T-cell (primary cell): ENCODE data around the gene FOCAD. TPM values are rescaled to one million over a fixed set of nuclear protein-coding genes. Genes with fewer than 3 reads are reported as not detected.
A peak's percentile ranks its signal among the peaks of the same experiment; 100 is the strongest.

Experiments
- ATAC-seq, 4 experiments: fragments of 200-7000 bp in 3 of 4; fragments of 150-1000 bp in 1 of 4; cut with Tn5 transposase; replicated peaks in 1 of 4; 1 replicate in 3 of 4; 2 replicates in 1 of 4; pipeline ENCODE4 v1.10.0; 2021; ENCODE audit warnings: moderate library complexity in 3 of 4, mild to moderate bottlenecking in 2 of 4, moderate number of reproducible peaks in 1 of 4
- CTCF ChIA-PET, 2 donors: fragments of 300-600 bp; sonication (Branson Sonifier 250); formaldehyde crosslinking; loops; one replicate each; lab custom pipeline; 2022; ENCODE audit warnings: antibody characterized with exemption in 2 of 2; lab: Charles Lee
- POLR2A ChIA-PET, 2 donors: fragments of 300-600 bp; sonication (Branson Sonifier 250); formaldehyde crosslinking; loops; one replicate each; lab custom pipeline; 2022; ENCODE audit warnings: antibody characterized with exemption in 2 of 2; lab: Charles Lee
- DNase-seq, 35 experiments: peaks; one replicate each; pipeline versions ENCODE4 v3.0.0 to v3.0.0-alpha.2; 2013 to 2023
- H3K27ac ChIP-seq: one replicate; pipeline ENCODE4 v1.5.1; 2013; ENCODE audit warnings: low read length
- H3K27me3 ChIP-seq, 2 experiments: replicated peaks in 1 of 2; 1 replicate in 1 of 2; 2 replicates in 1 of 2; pipeline versions ENCODE4 v1.6.1 to v1.7.0; 2013; ENCODE audit warnings: low read length in 1 of 2, mixed read lengths in 1 of 2; ENCODE audit not compliant: control insufficient read depth in 2 of 2, insufficient read depth in 2 of 2; ENCODE audit errors: extremely low read depth in 1 of 2
- H3K36me3 ChIP-seq, 2 donors: 1 replicate in 1 of 2; 2 replicates in 1 of 2; pipeline versions ENCODE4 v1.6.1 to v1.7.0; 2013; ENCODE audit warnings: low read length in 1 of 2; ENCODE audit not compliant: control insufficient read depth in 2 of 2, insufficient read depth in 1 of 2; ENCODE audit errors: extremely low read depth in 1 of 2
- H3K4me1 ChIP-seq, 2 experiments: 1 replicate in 1 of 2; 2 replicates in 1 of 2; pipeline versions ENCODE4 v1.6.1 to v1.7.0; 2013; ENCODE audit warnings: low read length in 2 of 2, mixed read lengths in 1 of 2; ENCODE audit not compliant: insufficient read depth in 2 of 2, control insufficient read depth in 1 of 2; ENCODE audit errors: extremely low read depth in 1 of 2
- H3K4me3 ChIP-seq, 2 donors: 1 replicate in 1 of 2; 2 replicates in 1 of 2; pipeline versions ENCODE4 v1.5.1 to v1.7.0; 2013; ENCODE audit warnings: mild to moderate bottlenecking in 2 of 2, low read length in 1 of 2, moderate library complexity in 1 of 2; ENCODE audit not compliant: control insufficient read depth in 1 of 2; ENCODE audit errors: extremely low read depth in 1 of 2
- H3K9me3 ChIP-seq: 2 replicates; pipeline ENCODE4 v1.7.0; 2013
- H3K27ac Mint-ChIP-seq, 2 donors: one replicate each; pipeline ENCODE4 v1.8.0; 2020 to 2021; ENCODE audit warnings: mild to moderate bottlenecking in 2 of 2, mixed read lengths in 2 of 2
- H3K27me3 Mint-ChIP-seq, 2 donors: one replicate each; pipeline ENCODE4 v1.8.0; 2021 to 2022; ENCODE audit warnings: mixed read lengths in 2 of 2
- H3K36me3 Mint-ChIP-seq: one replicate; pipeline ENCODE4 v1.8.0; 2021; ENCODE audit warnings: mixed read lengths
- H3K4me1 Mint-ChIP-seq, 3 donors: one replicate each; pipeline ENCODE4 v1.8.0; 2020 to 2022; ENCODE audit warnings: mixed read lengths in 3 of 3, mild to moderate bottlenecking in 1 of 3
- H3K4me3 Mint-ChIP-seq, 3 donors: one replicate each; pipeline ENCODE4 v1.8.0; 2020 to 2022; ENCODE audit warnings: mild to moderate bottlenecking in 3 of 3, mixed read lengths in 3 of 3, moderate library complexity in 3 of 3
- H3K9me3 Mint-ChIP-seq, 3 donors: one replicate each; pipeline ENCODE4 v1.8.0; 2020 to 2022; ENCODE audit warnings: mixed read lengths in 3 of 3
- WGBS: methylation state at CpG from one replicate; pipeline ENCODE4 v1.1.5; 2013; ENCODE audit warnings: missing lambda C conversion rate; ENCODE audit not compliant: insufficient coverage; 5-methylcytosine and 5-hydroxymethylcytosine counted together
- total RNA-seq, 35 experiments: library from RNA in 6 of 35; stranded (reverse) in 6 of 35; fragments of 120-200 nt in 1 of 35; gene quantifications; one replicate each; pipeline versions ENCODE4 v1.2.1 to v1.2.4 and lab custom pipeline; 2013 to 2026

The FOCAD gene
- total RNA-seq, 5 donors from 2014 or later (not counting 1 experiment from before 2014, with no cell fraction given): 13.4 to 29.0 (median 21.3) TPM

DNA sequence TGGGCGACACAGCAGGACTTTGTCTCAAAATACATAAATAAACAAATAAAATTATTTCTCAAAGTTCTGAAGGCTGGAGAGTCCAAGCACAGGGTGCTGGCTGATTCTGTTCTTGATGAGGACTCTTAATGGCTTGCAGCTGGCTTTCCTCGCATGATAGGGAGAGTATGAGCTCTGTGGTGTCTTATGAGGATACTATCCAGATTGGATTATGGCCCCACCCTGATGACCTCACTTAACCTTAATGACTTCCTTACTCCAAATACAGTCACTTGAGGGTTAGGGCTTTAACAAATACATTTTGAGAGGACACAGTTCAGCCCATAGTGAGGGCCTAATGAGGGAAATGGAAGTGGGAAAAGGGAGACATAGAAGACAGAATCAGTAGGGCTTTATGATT, 87.7 kb downstream of the FOCAD start:
- no CpG with 5 or more reads among the region's 2 CpGs for WGBS
- Mint-ChIP-seq H3K27ac (no peak overlapping the region), H3K9me3 (peaks cover 0 to 3% (median 0%) of the 10 kb centered on the region in 3 donors), H3K4me1 (no peaks in the 10 kb centered on the region), H3K4me3 (no peak overlapping the region), H3K36me3 (peaks cover 48% of the 10 kb centered on the region), H3K27me3 (no peaks in the 10 kb centered on the region)
- Histone ChIP-seq H3K27ac (no peak overlapping the region), H3K27me3 (no peaks in the 10 kb centered on the region), H3K36me3 (peaks cover 0 to 8% of the 10 kb centered on the region in 2 donors), H3K4me1 (no peaks in the 10 kb centered on the region), H3K9me3 (no peaks in the 10 kb centered on the region), H3K4me3 (no peak overlapping the region)
- DNase-seq (no peak), ATAC-seq (no peak)
- ChIA-PET CTCF (no interaction called here), POLR2A (no interaction called here)

DNA sequence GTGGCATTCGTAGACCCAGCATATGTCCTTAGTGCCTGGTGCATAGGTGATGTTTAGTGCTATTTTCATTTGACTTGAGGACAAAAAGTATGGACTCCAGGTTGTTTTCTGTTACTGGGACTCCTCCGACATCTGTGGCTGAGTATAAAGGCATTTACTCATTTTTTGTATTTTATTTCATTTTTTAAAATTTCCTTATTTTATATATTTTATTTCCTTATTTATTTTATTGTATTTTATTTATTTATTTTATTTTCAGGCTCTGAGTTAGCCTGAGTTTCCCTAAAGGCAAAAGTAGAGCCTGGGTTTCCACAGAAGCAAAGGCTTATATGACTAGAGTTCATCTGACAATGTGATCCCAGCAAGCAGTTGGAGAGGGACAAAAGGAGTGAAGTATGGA, 91.6 kb downstream of the FOCAD start:
- 100% methylated on average over 1 of the region's 2 CpGs for WGBS
- CTCF ChIA-PET: no interaction called here
- H3K27ac ChIP-seq: no peak overlapping the region
- POLR2A ChIA-PET: no interaction called here
- Mint-ChIP-seq H3K27ac (no peak overlapping the region), H3K4me3 (no peak overlapping the region), H3K9me3 (peaks cover 0 to 3% (median 0%) of the 10 kb centered on the region in 3 donors), H3K27me3 (no peaks in the 10 kb centered on the region), H3K36me3 (peaks cover 40% of the 10 kb centered on the region), H3K4me1 (no peaks in the 10 kb centered on the region)
- no peak overlapping the region for H3K4me3 ChIP-seq
- H3K36me3 ChIP-seq: no peaks in the 10 kb centered on the region
- H3K27me3 ChIP-seq: no peaks in the 10 kb centered on the region
- ATAC-seq (no peak), DNase-seq (no peak)
- H3K9me3 ChIP-seq: no peaks in the 10 kb centered on the region
- H3K4me1 ChIP-seq: no peaks in the 10 kb centered on the region

GRCh38 chr9:20781092-20781491, 97.0 kb downstream of the FOCAD start:
- ATAC-seq: no peak
- Mint-ChIP-seq H3K9me3 (no peaks in the 10 kb centered on the region), H3K4me1 (no peaks in the 10 kb centered on the region), H3K4me3 (no peak overlapping the region), H3K27me3 (no peaks in the 10 kb centered on the region), H3K27ac (no peak overlapping the region), H3K36me3 (peaks cover 37% of the 10 kb centered on the region)
- no peak for DNase-seq
- H3K27ac ChIP-seq: no peak overlapping the region
- no peaks in the 10 kb centered on the region for H3K27me3 ChIP-seq
- no peaks in the 10 kb centered on the region for H3K36me3 ChIP-seq
- H3K4me3 ChIP-seq: no peak overlapping the region
- H3K9me3 ChIP-seq: no peaks in the 10 kb centered on the region
- ChIA-PET POLR2A (no interaction called here), CTCF (no interaction called here)
- no peaks in the 10 kb centered on the region for H3K4me1 ChIP-seq

DNA sequence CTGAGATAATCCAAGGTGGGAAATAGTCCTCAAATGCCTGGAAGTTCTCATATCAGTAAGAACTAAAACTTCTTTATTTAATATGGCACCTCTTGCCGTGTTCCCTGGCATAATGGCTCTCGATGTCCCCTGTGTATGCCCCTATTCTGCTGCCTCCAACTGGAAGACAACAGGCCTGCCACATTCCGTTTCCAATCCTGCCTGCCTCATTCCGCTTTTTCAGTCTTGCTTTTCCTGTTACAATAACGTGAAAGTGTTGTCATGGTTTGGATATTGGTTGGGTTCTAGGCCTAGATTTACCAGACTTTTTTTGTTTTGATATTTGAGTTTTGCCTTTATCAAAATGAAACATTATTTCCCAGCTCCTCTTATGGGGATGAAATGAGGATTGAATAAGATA, 98.2 kb downstream of the FOCAD start:
- Histone ChIP-seq H3K4me3 (no peak overlapping the region), H3K9me3 (no peaks in the 10 kb centered on the region), H3K27ac (no peak overlapping the region), H3K27me3 (no peaks in the 10 kb centered on the region), H3K36me3 (no peaks in the 10 kb centered on the region), H3K4me1 (no peaks in the 10 kb centered on the region)
- ChIA-PET POLR2A (no interaction called here), CTCF (no interaction called here)
- Mint-ChIP-seq H3K27me3 (no peaks in the 10 kb centered on the region), H3K4me3 (no peak overlapping the region), H3K9me3 (no peaks in the 10 kb centered on the region), H3K36me3 (peaks cover 37% of the 10 kb centered on the region), H3K4me1 (no peaks in the 10 kb centered on the region), H3K27ac (peak overlapping the region in 1 of 2 donors; percentile 6)
- 100% methylated on average over 2 of the region's 5 CpGs for WGBS
- DNase-seq (no peak), ATAC-seq (no peak)

DNA sequence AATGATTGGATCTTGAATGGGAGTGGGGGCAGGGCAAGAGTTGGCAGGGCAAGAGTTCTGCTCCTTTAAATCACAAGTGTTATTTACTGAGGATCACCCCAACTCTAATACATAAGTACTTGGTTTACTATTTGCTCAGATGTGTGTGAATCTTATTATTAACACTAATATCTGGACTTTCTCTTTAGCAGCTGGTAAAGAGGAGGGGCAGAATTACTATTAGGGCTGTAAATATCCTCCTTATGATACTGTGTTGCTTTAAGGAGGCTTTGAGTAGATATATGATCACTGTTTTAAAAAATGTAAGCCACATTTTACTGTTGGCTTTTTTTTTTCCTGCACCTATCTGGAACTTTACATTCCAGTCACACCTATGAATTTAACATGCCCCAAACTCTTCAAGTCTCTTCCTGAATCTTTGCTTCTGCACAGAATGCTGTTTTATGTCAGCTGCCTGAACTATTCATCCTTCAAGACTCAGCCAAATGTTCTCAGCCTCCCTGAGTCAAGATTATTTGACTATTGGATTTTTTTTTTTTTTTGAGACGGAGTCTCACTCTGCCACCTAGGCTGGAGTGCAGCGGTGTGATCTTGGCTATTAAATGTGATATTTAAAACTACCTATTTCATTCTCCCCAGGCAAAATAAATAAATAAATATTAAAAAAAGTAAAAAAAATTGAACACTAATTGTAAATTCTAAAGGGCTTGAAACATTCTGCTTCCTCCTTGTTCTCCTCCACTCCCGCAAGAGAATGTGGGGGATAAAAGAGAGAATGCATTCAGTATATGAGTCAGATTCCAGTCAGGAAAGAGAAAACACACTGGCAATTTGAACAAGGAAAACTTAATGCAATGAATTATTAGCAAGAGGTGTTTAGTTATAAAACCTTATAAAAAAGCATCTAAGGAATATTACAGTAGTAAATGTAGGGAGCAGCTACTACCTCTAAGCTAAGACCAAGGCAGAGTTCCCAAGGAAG, 99.3 kb downstream of the FOCAD start:
- Histone ChIP-seq H3K4me1 (no peaks in the 10 kb centered on the region), H3K36me3 (no peaks in the 10 kb centered on the region), H3K27ac (no peak overlapping the region), H3K4me3 (no peak overlapping the region), H3K27me3 (no peaks in the 10 kb centered on the region), H3K9me3 (no peaks in the 10 kb centered on the region)
- peaks cover 42% of the 10 kb centered on the region for H3K36me3 Mint-ChIP-seq
- ATAC-seq (no peak), DNase-seq (no peak)
- WGBS: no CpG with 5 or more reads among the region's 3 CpGs
- ChIA-PET CTCF (no interaction called here), POLR2A (interaction anchor here (0.7 kb wide), 2 partner anchors 50 to 147 kb away, joined by 3 read pairs; no protein-coding TSS in a partner anchor)
- no peaks in the 10 kb centered on the region for H3K27me3 Mint-ChIP-seq
- no peak overlapping the region for H3K27ac Mint-ChIP-seq
- H3K4me1 Mint-ChIP-seq: no peaks in the 10 kb centered on the region
- no peak overlapping the region for H3K4me3 Mint-ChIP-seq
- H3K9me3 Mint-ChIP-seq: no peaks in the 10 kb centered on the region

- H3K4me1 Mint-ChIP-seq: no peaks in the 10 kb centered on the region
- no peaks in the 10 kb centered on the region for H3K9me3 ChIP-seq
- no peak overlapping the region for H3K4me3 Mint-ChIP-seq
- no peak overlapping the region for H3K27ac Mint-ChIP-seq
- DNase-seq: no peak
- WGBS: 100% methylated on average over 1 of the region's 1 CpG
- peaks cover 40% of the 10 kb centered on the region for H3K36me3 Mint-ChIP-seq
- ATAC-seq: no peak
- ChIA-PET POLR2A (interaction anchor here (0.7 kb wide), 2 partner anchors 58 to 148 kb away, joined by 3 read pairs; no protein-coding TSS in a partner anchor), CTCF (interaction anchor here in 1 of 2 donors (0.6 kb wide), 1 partner anchor 578 kb away, joined by 8 read pairs; no protein-coding TSS in a partner anchor)
- no peaks in the 10 kb centered on the region for H3K9me3 Mint-ChIP-seq
- H3K4me1 ChIP-seq: no peaks in the 10 kb centered on the region
- H3K4me3 ChIP-seq: no peak overlapping the region
- H3K27ac ChIP-seq: no peak overlapping the region
- H3K27me3 Mint-ChIP-seq: no peaks in the 10 kb centered on the region
- H3K27me3 ChIP-seq: no peaks in the 10 kb centered on the region
- no peaks in the 10 kb centered on the region for H3K36me3 ChIP-seq
Observed at GRCh38 chr9:20784196-20784595, 100.1 kb downstream of the FOCAD start.
